ENCODE results near the gene DHX35. TPM values are rescaled to one million over a fixed set of nuclear protein-coding genes. Genes with fewer than 3 reads are reported as not detected.

DHX35 gene
- total RNA-seq, 1 experiment from 2014 or later: 29.5 TPM

DNA sequence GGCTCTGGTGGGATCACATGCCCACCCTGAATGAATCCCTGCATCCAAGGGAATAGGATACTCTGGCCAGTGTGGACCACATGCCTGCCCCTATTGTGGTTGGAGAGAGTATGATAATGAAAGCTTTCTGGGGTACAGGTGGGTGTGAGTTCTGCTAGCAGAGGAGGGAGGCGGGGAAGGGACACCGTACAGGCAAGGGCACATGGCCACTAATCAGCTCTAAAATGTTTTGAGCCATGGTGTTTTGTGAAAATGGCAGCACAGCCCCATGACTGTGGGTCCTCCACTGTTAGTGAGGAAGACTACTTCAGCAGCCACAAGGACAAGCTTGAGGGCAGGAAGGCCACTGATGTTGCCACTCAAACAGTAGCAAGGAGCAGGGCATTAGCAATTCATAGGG, 11.9 kb upstream of the DHX35 start:
- Mint-ChIP-seq H3K4me1 (ENCODE audit: low read depth, unreplicated experiment) (peaks cover 6% of the 10 kb centered on the region), H3K27ac (ENCODE audit: unreplicated experiment) (no peak overlapping the region), H3K27me3 (ENCODE audit: insufficient read depth, unreplicated experiment) (no peaks in the 10 kb centered on the region), H3K9me3 (ENCODE audit: unreplicated experiment) (no peaks in the 10 kb centered on the region), H3K4me3 (ENCODE audit: unreplicated experiment) (no peak overlapping the region), H3K36me3 (ENCODE audit: insufficient read depth, unreplicated experiment) (peaks cover 98% of the 10 kb centered on the region)
- Histone ChIP-seq H3K27me3 (replicated peaks; ENCODE audit: control insufficient read depth, insufficient read depth, low read length) (no peaks in the 10 kb centered on the region), H3K9me3 (no peaks in the 10 kb centered on the region), H3K4me3 (ENCODE audit: low read depth, low read length) (no peak overlapping the region), H3K36me3 (ENCODE audit: control insufficient read depth, insufficient read depth, low read length) (peaks cover 18% of the 10 kb centered on the region), H3K4me1 (no peaks in the 10 kb centered on the region)
- intact Hi-C loops (cut with micrococcal nuclease; ENCODE audit: unreplicated experiment): no loop called here
- TF ChIP-seq, protein P1, sequence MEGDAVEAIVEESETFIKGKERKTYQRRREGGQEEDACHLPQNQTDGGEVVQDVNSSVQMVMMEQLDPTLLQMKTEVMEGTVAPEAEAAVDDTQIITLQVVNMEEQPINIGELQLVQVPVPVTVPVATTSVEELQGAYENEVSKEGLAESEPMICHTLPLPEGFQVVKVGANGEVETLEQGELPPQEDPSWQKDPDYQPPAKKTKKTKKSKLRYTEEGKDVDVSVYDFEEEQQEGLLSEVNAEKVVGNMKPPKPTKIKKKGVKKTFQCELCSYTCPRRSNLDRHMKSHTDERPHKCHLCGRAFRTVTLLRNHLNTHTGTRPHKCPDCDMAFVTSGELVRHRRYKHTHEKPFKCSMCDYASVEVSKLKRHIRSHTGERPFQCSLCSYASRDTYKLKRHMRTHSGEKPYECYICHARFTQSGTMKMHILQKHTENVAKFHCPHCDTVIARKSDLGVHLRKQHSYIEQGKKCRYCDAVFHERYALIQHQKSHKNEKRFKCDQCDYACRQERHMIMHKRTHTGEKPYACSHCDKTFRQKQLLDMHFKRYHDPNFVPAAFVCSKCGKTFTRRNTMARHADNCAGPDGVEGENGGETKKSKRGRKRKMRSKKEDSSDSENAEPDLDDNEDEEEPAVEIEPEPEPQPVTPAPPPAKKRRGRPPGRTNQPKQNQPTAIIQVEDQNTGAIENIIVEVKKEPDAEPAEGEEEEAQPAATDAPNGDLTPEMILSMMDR (IDR thresholded peaks at IDR 0.05; ENCODE audit: insufficient read depth in 1 of 2, low read depth in 1 of 2, low read length in 1 of 2, severe bottlenecking in 1 of 2, unreplicated experiment in 1 of 2): no peak
- BruUV-seq (replicated peaks): no TSS peak
- ChIA-PET CTCF (no interaction called here), POLR2A (interaction anchor here (1.5 kb wide), 1 partner anchor 12 kb away, joined by 4 read pairs; the partner anchor contains the start of gene DHX35)
- no peak for DNase-seq

- Mint-ChIP-seq H3K4me1 (ENCODE audit: low read depth, unreplicated experiment) (peaks cover 6% of the 10 kb centered on the region), H3K27ac (ENCODE audit: unreplicated experiment) (no peak overlapping the region), H3K4me3 (ENCODE audit: unreplicated experiment) (no peak overlapping the region), H3K9me3 (ENCODE audit: unreplicated experiment) (no peaks in the 10 kb centered on the region), H3K36me3 (ENCODE audit: insufficient read depth, unreplicated experiment) (peaks cover 85% of the 10 kb centered on the region), H3K27me3 (ENCODE audit: insufficient read depth, unreplicated experiment) (no peaks in the 10 kb centered on the region)
- TF ChIP-seq, protein P1 (IDR thresholded peaks at IDR 0.05; ENCODE audit: insufficient read depth in 1 of 2, low read depth in 1 of 2, low read length in 1 of 2, severe bottlenecking in 1 of 2, unreplicated experiment in 1 of 2): no peak
- DNase-seq: no peak
- ChIA-PET POLR2A (no interaction called here), CTCF (interaction anchor here (0.6 to 0.7 kb wide), 2 partner anchors 25 to 261 kb away, joined by 3 read pairs; partner anchors contain the start of gene FAM83D)
- Histone ChIP-seq H3K4me1 (no peaks in the 10 kb centered on the region), H3K27me3 (replicated peaks; ENCODE audit: control insufficient read depth, insufficient read depth, low read length) (no peaks in the 10 kb centered on the region), H3K4me3 (ENCODE audit: low read depth, low read length) (no peak overlapping the region), H3K9me3 (no peaks in the 10 kb centered on the region), H3K36me3 (ENCODE audit: control insufficient read depth, insufficient read depth, low read length) (peaks cover 18% of the 10 kb centered on the region)
- no TSS peak for BruUV-seq (replicated peaks)
- intact Hi-C loops (cut with micrococcal nuclease; ENCODE audit: unreplicated experiment): no loop called here
These were observed 10.5 kb upstream of the DHX35 start for GRCh38 chr20:38951611-38952010.

GRCh38 chr20:38952153-38952552, 10.0 kb upstream of the DHX35 start:
- Histone ChIP-seq H3K27me3 (replicated peaks; ENCODE audit: control insufficient read depth, insufficient read depth, low read length) (no peaks in the 10 kb centered on the region), H3K4me1 (no peaks in the 10 kb centered on the region), H3K4me3 (ENCODE audit: low read depth, low read length) (no peak overlapping the region), H3K9me3 (no peaks in the 10 kb centered on the region), H3K36me3 (ENCODE audit: control insufficient read depth, insufficient read depth, low read length) (peaks cover 17% of the 10 kb centered on the region)
- intact Hi-C loops (cut with micrococcal nuclease; ENCODE audit: unreplicated experiment): no loop called here
- no peaks in the 10 kb centered on the region for H3K9me3 Mint-ChIP-seq (ENCODE audit: unreplicated experiment)
- H3K4me1 Mint-ChIP-seq (ENCODE audit: low read depth, unreplicated experiment): peaks cover 6% of the 10 kb centered on the region
- DNase-seq: no peak
- H3K36me3 Mint-ChIP-seq (ENCODE audit: insufficient read depth, unreplicated experiment): peaks cover 79% of the 10 kb centered on the region
- no peak overlapping the region for H3K4me3 Mint-ChIP-seq (ENCODE audit: unreplicated experiment)
- H3K27ac Mint-ChIP-seq (ENCODE audit: unreplicated experiment): no peak overlapping the region
- no peaks in the 10 kb centered on the region for H3K27me3 Mint-ChIP-seq (ENCODE audit: insufficient read depth, unreplicated experiment)
- ChIA-PET CTCF (interaction anchor here (0.6 to 0.7 kb wide), 2 partner anchors 26 to 262 kb away, joined by 3 read pairs; partner anchors contain the start of gene FAM83D), POLR2A (no interaction called here)
- TF ChIP-seq, protein P1 (IDR thresholded peaks at IDR 0.05; ENCODE audit: insufficient read depth in 1 of 2, low read depth in 1 of 2, low read length in 1 of 2, severe bottlenecking in 1 of 2, unreplicated experiment in 1 of 2): no peak
- TSS peak; percentile 24 for BruUV-seq (replicated peaks)

Data from Caco-2 (cell line).